RWPE1 (cell line): ENCODE results near the gene PPP2R5D.

Experiments
- CTCF ChIA-PET: fragments of 350-600 bp; sonication (Branson Sonifier 250); formaldehyde crosslinking; extraction: SDS; loops from one replicate; lab custom pipeline; 2021; lab: Yijun Ruan, JAX
- POLR2A ChIA-PET: fragments of 400-600 bp; formaldehyde crosslinking; extraction: SDS; loops from one replicate; lab custom pipeline; 2020; ENCODE audit warnings: antibody characterized with exemption; ENCODE audit not compliant: low non-redundant PET; lab: Yijun Ruan, JAX
- DNase-seq: peaks from one replicate; pipeline ENCODE4 v3.0.0; 2012; ENCODE audit warnings: low spot score
- H3K27ac ChIP-seq: fragments of 450-650 bp; 2 replicates; pipeline ENCODE4 v1.5.1; 2017
- TF ChIP-seq, protein P1 (sequence below): fragments of 450-650 bp; conservative IDR thresholded peaks from 2 replicates; pipeline ENCODE4 v1.5.1; 2017; ENCODE audit warnings: low read depth, mild to moderate bottlenecking

The PPP2R5D gene

GRCh38 chr6:42978487-42978838 lies 5.9 kb upstream of the PPP2R5D start:
- H3K27ac ChIP-seq = peak overlapping the region; percentile 94
- DNase-seq = peak; percentile 38
- POLR2A ChIA-PET = interaction anchor here (0.5 to 2.0 kb wide), 5 partner anchors 8 to 808 kb away, joined by 4 to 9 read pairs (median 6); partner anchors contain the start of genes CNPY3, CUL7 and KLHDC3
- CTCF ChIA-PET = interaction anchor here (0.6 to 1.9 kb wide), 3 partner anchors 9 to 211 kb away, joined by 3 to 6 read pairs (median 3); no protein-coding TSS in a partner anchor
- TF ChIP-seq, protein P1, sequence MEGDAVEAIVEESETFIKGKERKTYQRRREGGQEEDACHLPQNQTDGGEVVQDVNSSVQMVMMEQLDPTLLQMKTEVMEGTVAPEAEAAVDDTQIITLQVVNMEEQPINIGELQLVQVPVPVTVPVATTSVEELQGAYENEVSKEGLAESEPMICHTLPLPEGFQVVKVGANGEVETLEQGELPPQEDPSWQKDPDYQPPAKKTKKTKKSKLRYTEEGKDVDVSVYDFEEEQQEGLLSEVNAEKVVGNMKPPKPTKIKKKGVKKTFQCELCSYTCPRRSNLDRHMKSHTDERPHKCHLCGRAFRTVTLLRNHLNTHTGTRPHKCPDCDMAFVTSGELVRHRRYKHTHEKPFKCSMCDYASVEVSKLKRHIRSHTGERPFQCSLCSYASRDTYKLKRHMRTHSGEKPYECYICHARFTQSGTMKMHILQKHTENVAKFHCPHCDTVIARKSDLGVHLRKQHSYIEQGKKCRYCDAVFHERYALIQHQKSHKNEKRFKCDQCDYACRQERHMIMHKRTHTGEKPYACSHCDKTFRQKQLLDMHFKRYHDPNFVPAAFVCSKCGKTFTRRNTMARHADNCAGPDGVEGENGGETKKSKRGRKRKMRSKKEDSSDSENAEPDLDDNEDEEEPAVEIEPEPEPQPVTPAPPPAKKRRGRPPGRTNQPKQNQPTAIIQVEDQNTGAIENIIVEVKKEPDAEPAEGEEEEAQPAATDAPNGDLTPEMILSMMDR = no peak

DNA sequence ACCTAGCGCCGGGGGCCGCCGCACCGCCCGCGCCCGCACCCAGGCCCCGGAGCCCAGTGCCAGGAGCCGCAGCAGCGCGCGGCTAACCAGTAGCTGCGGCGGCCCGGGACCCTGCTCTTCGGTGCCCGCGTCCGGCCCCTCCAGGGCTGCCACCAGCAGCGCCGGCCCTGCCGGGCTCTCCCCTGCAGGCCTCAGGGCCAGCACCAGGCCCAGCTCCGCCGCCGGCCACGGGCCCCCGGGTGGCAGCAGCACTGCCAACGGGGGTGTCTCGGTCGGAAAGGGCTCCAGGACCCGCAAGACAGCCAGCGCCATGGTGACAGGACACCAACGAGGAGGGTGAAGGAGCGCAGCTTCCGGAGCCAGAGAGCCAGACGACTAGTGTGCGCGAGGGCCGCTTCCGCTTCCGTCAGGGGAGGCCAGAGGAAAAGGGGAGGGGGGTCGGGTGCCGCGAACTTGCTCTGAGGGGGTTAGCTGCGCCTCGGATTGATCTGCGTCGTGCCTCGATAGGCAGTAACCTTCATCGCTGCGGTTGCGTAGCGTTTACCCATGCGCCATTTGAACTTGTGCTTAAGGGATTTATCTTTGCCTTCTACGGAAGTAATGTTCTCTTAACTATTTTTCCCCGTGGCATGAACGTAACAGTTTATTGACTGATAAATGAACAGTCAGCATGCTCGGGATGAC lies 5.4 kb upstream of the PPP2R5D start, which contains the start of gene PEX6:
PEX6 (minus strand) TSS at position 343 of the 684 bp plus-strand sequence; CDS start at position 312, 31 bp downstream.
- TF ChIP-seq, protein P1 = no peak
- ChIA-PET CTCF (interaction anchor here (0.6 to 1.9 kb wide), 4 partner anchors 8 to 210 kb away, joined by 3 to 6 read pairs (median 3); no protein-coding TSS in a partner anchor), POLR2A (interaction anchor here (0.5 to 2.0 kb wide), 7 partner anchors 8 to 808 kb away, joined by 4 to 9 read pairs (median 6); partner anchors contain the start of genes CNPY3, CUL7 and KLHDC3)
- peak within 1 kb of the TSS; percentile 94 for H3K27ac ChIP-seq
- peak; percentile 59 for DNase-seq

DNA sequence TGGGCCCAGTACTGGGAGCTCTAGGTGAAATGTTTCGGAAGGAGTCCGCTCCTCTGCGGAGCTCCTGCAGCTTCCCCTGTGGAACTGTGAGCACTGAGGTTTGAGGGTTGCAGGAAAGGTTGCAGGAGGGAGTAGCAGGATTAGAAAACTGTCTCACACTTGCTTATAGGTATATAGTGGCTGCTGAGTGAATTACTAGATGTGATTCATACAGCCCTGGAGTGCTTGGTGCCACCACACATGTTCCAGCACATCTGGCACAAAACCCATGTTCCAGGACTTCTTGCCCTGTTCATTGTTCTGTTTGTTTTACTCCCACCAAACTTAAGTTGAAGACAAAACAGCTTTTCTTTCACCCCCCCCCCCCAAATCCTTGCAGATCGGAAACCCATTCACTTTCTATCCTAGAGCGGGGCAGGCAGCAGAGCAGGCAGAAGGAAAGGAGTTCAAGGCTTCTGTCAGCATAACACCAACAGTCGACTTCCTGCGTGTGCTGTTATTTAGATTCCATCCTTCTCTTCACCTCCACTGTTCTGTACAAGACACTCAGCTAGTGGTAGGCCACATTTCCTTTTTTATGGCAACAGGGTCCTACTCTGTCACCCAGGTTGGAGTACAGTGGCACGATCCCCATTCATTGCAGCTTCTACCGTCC lies 4.7 kb upstream of the PPP2R5D start:
- CTCF ChIA-PET = interaction anchor here (0.7 to 1.9 kb wide), 4 partner anchors 8 to 97 kb away, joined by 3 to 6 read pairs (median 3); no protein-coding TSS in a partner anchor
- POLR2A ChIA-PET = interaction anchor here (0.5 to 2.0 kb wide), 4 partner anchors 35 to 264 kb away, joined by 4 to 6 read pairs (median 5); partner anchors contain the start of genes CUL7 and KLHDC3

GRCh38 chr6:42981836-42982235 lies 2.5 kb upstream of the PPP2R5D start:
- CTCF ChIA-PET = interaction anchor here (1.0 kb wide), 1 partner anchor 161 kb away, joined by 3 read pairs; no protein-coding TSS in a partner anchor
- TF ChIP-seq, protein P1 = no peak
- H3K27ac ChIP-seq = no peak overlapping the region
- no peak for DNase-seq
- POLR2A ChIA-PET = no interaction called here

More for the DNA sequence above, 4.7 kb upstream of the PPP2R5D start:
- peak overlapping the region; percentile 94 for H3K27ac ChIP-seq
- TF ChIP-seq, protein P1 = no peak
- peak; percentile 74 for DNase-seq

- TF ChIP-seq, protein P1 = no peak
- CTCF ChIA-PET = interaction anchor here (0.5 kb wide), 1 partner anchor 210 kb away, joined by 3 read pairs; no protein-coding TSS in a partner anchor
- H3K27ac ChIP-seq = peak overlapping the region; percentile 82
- no peak for DNase-seq
- POLR2A ChIA-PET = interaction anchor here (1.1 kb wide), 1 partner anchor 28 kb away, joined by 4 read pairs; the partner anchor contains the start of gene MEA1
Measured at GRCh38 chr6:42984924-42985475, 630 bp downstream of the PPP2R5D start.
